LNCaP clone FGC (cell line): ENCODE data around the gene TMEM184B.

Experiments used
- DNase-seq: peaks from one replicate; pipeline ENCODE4 v3.0.0-alpha.2; 2011; ENCODE audit warnings: low read depth
- H3K4me3 ChIP-seq: 2 replicates; pipeline ENCODE4 v1.5.1; 2011; ENCODE audit warnings: mild to moderate bottlenecking, low read depth, low read length, control low read depth
- CTCF ChIP-seq: IDR thresholded peaks from 2 replicates; pipeline ENCODE4 v1.5.1; 2012; ENCODE audit warnings: mild to moderate bottlenecking; ENCODE audit not compliant: control insufficient read depth, insufficient read depth; ENCODE audit errors: extremely low read depth

Gene TMEM184B

GRCh38 chr22:38296372-38296771 is 23.6 kb upstream of the TMEM184B start:
- TF ChIP-seq CTCF, result no peak
- no peak for DNase-seq
- no peak overlapping the region for H3K4me3 ChIP-seq

GRCh38 chr22:38295863-38296262 is 23.1 kb upstream of the TMEM184B start:
- TF ChIP-seq CTCF, result no peak
- no peak for DNase-seq
- no peak overlapping the region for H3K4me3 ChIP-seq

GRCh38 chr22:38295339-38295738 is 22.5 kb upstream of the TMEM184B start:
- DNase-seq, result no peak
- TF ChIP-seq CTCF, result no peak
- no peak overlapping the region for H3K4me3 ChIP-seq

- no peak for TF ChIP-seq CTCF
- H3K4me3 ChIP-seq, result no peak overlapping the region
- no peak for DNase-seq
Measured at GRCh38 chr22:38294193-38294592, 21.4 kb upstream of the TMEM184B start.

- no peak for DNase-seq
- no peak for TF ChIP-seq CTCF
- H3K4me3 ChIP-seq, result no peak overlapping the region
Measured at GRCh38 chr22:38292694-38293093, 19.9 kb upstream of the TMEM184B start.

- no peak for TF ChIP-seq CTCF
- no peak overlapping the region for H3K4me3 ChIP-seq
- DNase-seq, result no peak
Measured at GRCh38 chr22:38291201-38291777, 18.5 kb upstream of the TMEM184B start.

GRCh38 chr22:38290347-38290746 is 17.5 kb upstream of the TMEM184B start:
- no peak for TF ChIP-seq CTCF
- DNase-seq, result no peak

More at GRCh38 chr22:38290347-38290746, 17.5 kb upstream of the TMEM184B start:
- H3K4me3 ChIP-seq, result no peak overlapping the region
